Vagina (tissue), 2 donors: ENCODE data around the gene KCTD15. TPM values are rescaled to one million over a fixed set of nuclear protein-coding genes. Genes with fewer than 3 reads are reported as not detected.

Source experiments
- DNase-seq, 2 donors: peaks; one replicate each; pipeline ENCODE4 v3.0.0-alpha.2; 2017; ENCODE audit errors: extremely low spot score in 2 of 2
- H3K27ac ChIP-seq: fragments of 200-600 bp; sonication (generic); one replicate; pipeline ENCODE4 v1.5.1; 2019
- H3K27me3 ChIP-seq: fragments of 200-600 bp; sonication (generic); one replicate; pipeline ENCODE4 v1.5.1; 2019
- H3K36me3 ChIP-seq, 2 donors: fragments of 200-600 bp; sonication (generic); one replicate each; pipeline ENCODE4 v1.5.1; 2017 to 2019
- H3K4me1 ChIP-seq: fragments of 200-600 bp; sonication (generic); one replicate; pipeline ENCODE4 v1.5.1; 2019
- H3K4me3 ChIP-seq, 2 donors: fragments of 200-600 bp; sonication (generic); 1 replicate in 1 of 2; 2 replicates in 1 of 2; pipeline ENCODE4 v1.5.1; 2016 to 2019
- H3K9me3 ChIP-seq: fragments of 200-600 bp; sonication (generic); one replicate; pipeline ENCODE4 v1.5.1; 2019
- CTCF ChIP-seq, 3 experiments: fragments of 450-650 bp in 2 of 3; fragments of 200-600 bp in 1 of 3; sonication (generic) in 1 of 3; IDR thresholded peaks; one replicate each; pipeline ENCODE4 v1.5.1; 2017 to 2019; ENCODE audit warnings: antibody characterized with exemption in 3 of 3, mild to moderate bottlenecking in 2 of 3, moderate library complexity in 2 of 3
- POLR2A ChIP-seq, 2 donors: fragments of 450-650 bp; IDR thresholded peaks; one replicate each; pipeline ENCODE4 v1.6.1; 2017; ENCODE audit warnings: antibody characterized with exemption in 2 of 2, mild to moderate bottlenecking in 2 of 2, moderate library complexity in 2 of 2
- POLR2AphosphoS5 ChIP-seq, 2 donors: sonication (generic); formaldehyde crosslinking; IDR thresholded peaks; one replicate each; pipeline ENCODE4 v1.9.0; 2017; ENCODE audit warnings: antibody characterized with exemption in 2 of 2, mild to moderate bottlenecking in 2 of 2, low read depth in 1 of 2; ENCODE audit not compliant: insufficient read depth in 1 of 2
- intact Hi-C: fragments of 100-400 bp; cut with DNase I; formaldehyde crosslinking; loops from one replicate; pipeline ENCODE4 v1.15.1; 2023
- total RNA-seq: library from RNA; depleted of rRNA; stranded (reverse); fragments of >200 nt; gene quantifications from one replicate; pipeline ENCODE4 v1.2.3, GENCODE V29; 2016

KCTD15 gene
- 65.6 TPM for total RNA-seq

- Histone ChIP-seq H3K27ac (peak within 1 kb of the TSS; percentile 97), H3K4me1 (peaks cover 25% of the 10 kb centered on the region), H3K27me3 (no peaks in the 10 kb centered on the region), H3K4me3 (peak within 1 kb of the TSS; percentile 68 to 88), H3K9me3 (no peaks in the 10 kb centered on the region), H3K36me3 (peaks cover 0 to 6% of the 10 kb centered on the region in 2 donors)
- TF ChIP-seq POLR2AphosphoS5 (IDR thresholded peaks at IDR 0.05; ENCODE audit: insufficient read depth in 1 of 2, low read depth in 1 of 2) (no peak), CTCF (IDR thresholded peaks at IDR 0.05) (no peak), POLR2A (IDR thresholded peaks at IDR 0.05) (no peak)
- intact Hi-C loops, result loop anchor here (5.0 kb wide), 1 partner anchor 71 kb away; no protein-coding TSS in a partner anchor
- no peak for DNase-seq
Observed at GRCh38 chr19:33796164-33796875, at the start of gene KCTD15. Gene KCTD15, plus strand, starts transcription at chr19:33796870. Its CDS starts 3,585 bp downstream, at chr19:33800455.

- no peak overlapping the region for H3K4me3 ChIP-seq
- no peak for DNase-seq
- intact Hi-C loops, result no loop called here
- H3K27me3 ChIP-seq, result no peaks in the 10 kb centered on the region
- no peaks in the 10 kb centered on the region for H3K36me3 ChIP-seq
- TF ChIP-seq CTCF (IDR thresholded peaks at IDR 0.05) (no peak), POLR2A (IDR thresholded peaks at IDR 0.05) (no peak), POLR2AphosphoS5 (IDR thresholded peaks at IDR 0.05; ENCODE audit: insufficient read depth in 1 of 2, low read depth in 1 of 2) (no peak)
- no peak overlapping the region for H3K27ac ChIP-seq
- no peaks in the 10 kb centered on the region for H3K9me3 ChIP-seq
- H3K4me1 ChIP-seq, result no peaks in the 10 kb centered on the region
Observed at GRCh38 chr19:33747273-33747672, 49.4 kb upstream of the KCTD15 start.

- Histone ChIP-seq H3K36me3 (no peaks in the 10 kb centered on the region), H3K27ac (no peak overlapping the region), H3K4me1 (no peaks in the 10 kb centered on the region), H3K27me3 (no peaks in the 10 kb centered on the region), H3K4me3 (no peak overlapping the region), H3K9me3 (no peaks in the 10 kb centered on the region)
- TF ChIP-seq POLR2AphosphoS5 (IDR thresholded peaks at IDR 0.05; ENCODE audit: insufficient read depth in 1 of 2, low read depth in 1 of 2) (no peak), CTCF (IDR thresholded peaks at IDR 0.05) (no peak), POLR2A (IDR thresholded peaks at IDR 0.05) (no peak)
- intact Hi-C loops, result no loop called here
- no peak for DNase-seq
Observed at GRCh38 chr19:33748231-33748630, 48.4 kb upstream of the KCTD15 start.

GRCh38 chr19:33749016-33749415 lies 47.7 kb upstream of the KCTD15 start:
- no peak for TF ChIP-seq POLR2AphosphoS5 (IDR thresholded peaks at IDR 0.05; ENCODE audit: insufficient read depth in 1 of 2, low read depth in 1 of 2)

GRCh38 chr19:33749619-33750175 lies 47.0 kb upstream of the KCTD15 start:
- Histone ChIP-seq H3K27me3 (no peaks in the 10 kb centered on the region), H3K4me1 (no peaks in the 10 kb centered on the region), H3K27ac (no peak overlapping the region), H3K4me3 (no peak overlapping the region), H3K9me3 (no peaks in the 10 kb centered on the region), H3K36me3 (no peaks in the 10 kb centered on the region)
- intact Hi-C loops, result no loop called here
- TF ChIP-seq POLR2AphosphoS5 (IDR thresholded peaks at IDR 0.05; ENCODE audit: insufficient read depth in 1 of 2, low read depth in 1 of 2), result no peak
- no peak for TF ChIP-seq POLR2A (IDR thresholded peaks at IDR 0.05)
- DNase-seq, result no peak

More at GRCh38 chr19:33749016-33749415, 47.7 kb upstream of the KCTD15 start:
- Histone ChIP-seq H3K27ac (no peak overlapping the region), H3K4me1 (no peaks in the 10 kb centered on the region), H3K27me3 (no peaks in the 10 kb centered on the region), H3K36me3 (no peaks in the 10 kb centered on the region), H3K4me3 (no peak overlapping the region), H3K9me3 (no peaks in the 10 kb centered on the region)
- DNase-seq, result no peak
- intact Hi-C loops, result no loop called here
